Astrocyte (in vitro differentiated cells and primary cell): Measurements from ENCODE around the gene SAPCD2. TPM values are rescaled to one million over a fixed set of nuclear protein-coding genes. Genes with fewer than 3 reads are reported as not detected.

ENCODE experiments used
- DNase-seq: peaks from one replicate; pipeline ENCODE4 v3.0.0-alpha.2; 2010; ENCODE audit warnings: low read depth
- FAIRE-seq: peaks from 2 replicates; lab custom pipeline; 2011; peaks lifted over from hg19 to GRCh38; lab: Jason Lieb, UNC
- H2AFZ ChIP-seq: 2 replicates; pipeline ENCODE4 v1.6.0; 2012; ENCODE audit warnings: low read depth, low read length, inconsistent platforms
- H3K27ac ChIP-seq: 2 replicates; pipeline ENCODE4 v1.5.1; 2011; ENCODE audit warnings: low read depth, low read length, inconsistent platforms
- H3K27me3 ChIP-seq: 2 replicates; pipeline ENCODE4 v1.6.0; 2011; ENCODE audit warnings: low read length, inconsistent platforms; ENCODE audit not compliant: insufficient read depth
- H3K36me3 ChIP-seq: 2 replicates; pipeline ENCODE4 v1.5.1; 2011; ENCODE audit warnings: low read length, inconsistent platforms; ENCODE audit not compliant: insufficient read depth
- H3K4me1 ChIP-seq: 2 replicates; pipeline ENCODE4 v1.5.1; 2011; ENCODE audit warnings: low read length, inconsistent platforms; ENCODE audit not compliant: insufficient read depth
- H3K4me2 ChIP-seq: 2 replicates; pipeline ENCODE4 v1.6.0; 2012; ENCODE audit warnings: low read length, inconsistent platforms
- H3K4me3 ChIP-seq: 2 replicates; pipeline ENCODE4 v1.5.1; 2011; ENCODE audit warnings: low read depth, mild to moderate bottlenecking, low read length, inconsistent platforms; ENCODE audit not compliant: insufficient read depth
- H3K79me2 ChIP-seq: 2 replicates; pipeline ENCODE4 v1.6.0; 2012; ENCODE audit warnings: mild to moderate bottlenecking, low read length, inconsistent platforms; ENCODE audit not compliant: insufficient read depth
- H3K9ac ChIP-seq: 2 replicates; pipeline ENCODE4 v1.6.0; 2012; ENCODE audit warnings: mild to moderate bottlenecking, low read length, inconsistent platforms
- H3K9me3 ChIP-seq: 2 replicates; pipeline ENCODE4 v1.5.1; 2012; ENCODE audit warnings: low read depth, mild to moderate bottlenecking, low read length, inconsistent platforms; ENCODE audit not compliant: insufficient read depth
- H4K20me1 ChIP-seq: 2 replicates; pipeline ENCODE4 v1.6.0; 2012; ENCODE audit warnings: low read length, inconsistent platforms; ENCODE audit not compliant: insufficient read depth
- H3K27ac Mint-ChIP-seq: one replicate; pipeline ENCODE4 v1.8.0; 2021; ENCODE audit warnings: mild to moderate bottlenecking, mixed read lengths; ENCODE audit not compliant: unreplicated experiment
- H3K27me3 Mint-ChIP-seq: one replicate; pipeline ENCODE4 v1.8.0; 2021; ENCODE audit warnings: low read depth, mixed read lengths; ENCODE audit not compliant: unreplicated experiment
- H3K36me3 Mint-ChIP-seq: one replicate; pipeline ENCODE4 v1.8.0; 2021; ENCODE audit warnings: low read depth, mixed read lengths; ENCODE audit not compliant: unreplicated experiment
- H3K4me1 Mint-ChIP-seq: one replicate; pipeline ENCODE4 v1.8.0; 2021; ENCODE audit warnings: low read depth, mixed read lengths; ENCODE audit not compliant: unreplicated experiment
- H3K4me3 Mint-ChIP-seq: one replicate; pipeline ENCODE4 v1.8.0; 2021; ENCODE audit warnings: mild to moderate bottlenecking, moderate library complexity, mixed read lengths; ENCODE audit not compliant: unreplicated experiment
- H3K9me3 Mint-ChIP-seq: one replicate; pipeline ENCODE4 v1.8.0; 2021; ENCODE audit warnings: mild to moderate bottlenecking, mixed read lengths; ENCODE audit not compliant: unreplicated experiment
- CTCF ChIP-seq: IDR thresholded peaks from 2 replicates; pipeline ENCODE4 v1.5.1; 2011; ENCODE audit warnings: low read depth, mild to moderate bottlenecking, inconsistent platforms, low read length, moderate library complexity; ENCODE audit not compliant: insufficient read depth
- EZH2 ChIP-seq: IDR thresholded peaks from 2 replicates; pipeline ENCODE4 v1.6.1; 2012; ENCODE audit warnings: mild to moderate bottlenecking, low read length, inconsistent platforms; ENCODE audit not compliant: insufficient read depth
- total RNA-seq: library from RNA; stranded (reverse); gene quantifications from 2 replicates; pipeline ENCODE4 v1.2.1, GENCODE V29; 2021

The SAPCD2 gene
- total RNA-seq, 1 donor from 2014 or later, result 0.43 TPM

- H3K27me3 ChIP-seq, result no peaks in the 10 kb centered on the region
- peaks cover 7% of the 10 kb centered on the region for H4K20me1 ChIP-seq
- DNase-seq (no peak), FAIRE-seq (no peak)
- H3K4me1 ChIP-seq, result peaks cover 9% of the 10 kb centered on the region
- H3K79me2 ChIP-seq, result no peaks in the 10 kb centered on the region
- H3K4me3 ChIP-seq, result no peak overlapping the region
- peaks cover 3% of the 10 kb centered on the region for H3K27me3 Mint-ChIP-seq
- H3K4me3 Mint-ChIP-seq, result no peak overlapping the region
- H3K27ac ChIP-seq, result no peak overlapping the region
- H3K9me3 Mint-ChIP-seq, result no peaks in the 10 kb centered on the region
- peaks cover 4% of the 10 kb centered on the region for H3K36me3 Mint-ChIP-seq
- no peaks in the 10 kb centered on the region for H3K36me3 ChIP-seq
- H3K27ac Mint-ChIP-seq, result no peak overlapping the region
- no peaks in the 10 kb centered on the region for H3K4me1 Mint-ChIP-seq
- TF ChIP-seq EZH2 (no peak), CTCF (no peak)
- H2AFZ ChIP-seq, result no peak overlapping the region
- no peak overlapping the region for H3K9ac ChIP-seq
- no peaks in the 10 kb centered on the region for H3K9me3 ChIP-seq
- H3K4me2 ChIP-seq, result no peak overlapping the region
Observed at GRCh38 chr9:137032858-137033257, 37.5 kb downstream of the SAPCD2 start.

- H3K4me3 ChIP-seq, result no peak within 1 kb of the TSS
- no peak within 1 kb of the TSS for H3K9ac ChIP-seq
- H3K27ac Mint-ChIP-seq, result no peak within 1 kb of the TSS
- no peaks in the 10 kb centered on the region for H3K9me3 ChIP-seq
- DNase-seq, result no peak
- TF ChIP-seq CTCF, result no peak
- TF ChIP-seq EZH2, result no peak
- H3K36me3 ChIP-seq, result no peaks in the 10 kb centered on the region
- no peak for FAIRE-seq
- peak within 1 kb of the TSS; percentile 40 for H3K4me3 Mint-ChIP-seq
- no peaks in the 10 kb centered on the region for H3K79me2 ChIP-seq
- no peak within 1 kb of the TSS for H2AFZ ChIP-seq
- no peaks in the 10 kb centered on the region for H3K4me1 Mint-ChIP-seq
- no peaks in the 10 kb centered on the region for H3K36me3 Mint-ChIP-seq
- no peaks in the 10 kb centered on the region for H3K9me3 Mint-ChIP-seq
- H3K4me2 ChIP-seq, result no peak within 1 kb of the TSS
- H3K27me3 Mint-ChIP-seq, result peaks cover 6% of the 10 kb centered on the region
- peaks cover 11% of the 10 kb centered on the region for H4K20me1 ChIP-seq
- H3K27ac ChIP-seq, result no peak within 1 kb of the TSS
- H3K4me1 ChIP-seq, result peaks cover 15% of the 10 kb centered on the region
- no peaks in the 10 kb centered on the region for H3K27me3 ChIP-seq
Observed at GRCh38 chr9:137031904-137032640, 38.3 kb downstream of the SAPCD2 start, which contains the start of gene FUT7. Gene FUT7 (minus strand): TSS chr9:137032088. CDS start chr9:137031991, 97 bp downstream.
